ENCODE measurements around the gene ARFGEF3. TPM values are rescaled to one million over a fixed set of nuclear protein-coding genes. Genes with fewer than 3 reads are reported as not detected.
"Not testable (repeated sequence)": the region's sequence is repeated elsewhere in the genome, so short reads cannot be mapped to it uniquely, and the experiment has no call there.

Gene ARFGEF3, protein sequence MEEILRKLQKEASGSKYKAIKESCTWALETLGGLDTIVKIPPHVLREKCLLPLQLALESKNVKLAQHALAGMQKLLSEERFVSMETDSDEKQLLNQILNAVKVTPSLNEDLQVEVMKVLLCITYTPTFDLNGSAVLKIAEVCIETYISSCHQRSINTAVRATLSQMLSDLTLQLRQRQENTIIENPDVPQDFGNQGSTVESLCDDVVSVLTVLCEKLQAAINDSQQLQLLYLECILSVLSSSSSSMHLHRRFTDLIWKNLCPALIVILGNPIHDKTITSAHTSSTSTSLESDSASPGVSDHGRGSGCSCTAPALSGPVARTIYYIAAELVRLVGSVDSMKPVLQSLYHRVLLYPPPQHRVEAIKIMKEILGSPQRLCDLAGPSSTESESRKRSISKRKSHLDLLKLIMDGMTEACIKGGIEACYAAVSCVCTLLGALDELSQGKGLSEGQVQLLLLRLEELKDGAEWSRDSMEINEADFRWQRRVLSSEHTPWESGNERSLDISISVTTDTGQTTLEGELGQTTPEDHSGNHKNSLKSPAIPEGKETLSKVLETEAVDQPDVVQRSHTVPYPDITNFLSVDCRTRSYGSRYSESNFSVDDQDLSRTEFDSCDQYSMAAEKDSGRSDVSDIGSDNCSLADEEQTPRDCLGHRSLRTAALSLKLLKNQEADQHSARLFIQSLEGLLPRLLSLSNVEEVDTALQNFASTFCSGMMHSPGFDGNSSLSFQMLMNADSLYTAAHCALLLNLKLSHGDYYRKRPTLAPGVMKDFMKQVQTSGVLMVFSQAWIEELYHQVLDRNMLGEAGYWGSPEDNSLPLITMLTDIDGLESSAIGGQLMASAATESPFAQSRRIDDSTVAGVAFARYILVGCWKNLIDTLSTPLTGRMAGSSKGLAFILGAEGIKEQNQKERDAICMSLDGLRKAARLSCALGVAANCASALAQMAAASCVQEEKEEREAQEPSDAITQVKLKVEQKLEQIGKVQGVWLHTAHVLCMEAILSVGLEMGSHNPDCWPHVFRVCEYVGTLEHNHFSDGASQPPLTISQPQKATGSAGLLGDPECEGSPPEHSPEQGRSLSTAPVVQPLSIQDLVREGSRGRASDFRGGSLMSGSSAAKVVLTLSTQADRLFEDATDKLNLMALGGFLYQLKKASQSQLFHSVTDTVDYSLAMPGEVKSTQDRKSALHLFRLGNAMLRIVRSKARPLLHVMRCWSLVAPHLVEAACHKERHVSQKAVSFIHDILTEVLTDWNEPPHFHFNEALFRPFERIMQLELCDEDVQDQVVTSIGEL (N-terminal part only)
- 1.8 TPM for polyA plus RNA-seq (2013, experiment 1 of 4)
- polyA plus RNA-seq (2013, experiment 2 of 4) = 1.4 TPM
- polyA plus RNA-seq (2013, experiment 3 of 4) = 1.0 TPM
- 1.1 TPM for polyA plus RNA-seq (2013, experiment 4 of 4)

GRCh38 chr6:138161338-138162110, at the start of gene ARFGEF3:
TSS of gene ARFGEF3 (plus strand) at chr6:138161939. CDS start at chr6:138162087, 148 bp downstream.
- H3K36me3 ChIP-seq (ENCODE audit: control insufficient read depth, insufficient read depth, low read length) = no peaks in the 10 kb centered on the region
- H3K27me3 ChIP-seq (ENCODE audit: control insufficient read depth, insufficient read depth, low read length, poor library complexity, severe bottlenecking) = peaks cover 38% of the 10 kb centered on the region
- no peak within 1 kb of the TSS for H3K27ac ChIP-seq (ENCODE audit: insufficient read depth, low read depth, low read length, poor library complexity, severe bottlenecking)
- 0% methylated on average over 93 of the region's 93 CpGs for WGBS, 2 experiments
- H3K4me3 ChIP-seq (ENCODE audit: insufficient read depth, low read depth, low read length) = peak within 1 kb of the TSS; percentile 63
- no peaks in the 10 kb centered on the region for H3K9me3 ChIP-seq (ENCODE audit: control insufficient read depth, low read length)
- peaks cover 9% of the 10 kb centered on the region for H3K4me1 ChIP-seq (ENCODE audit: control insufficient read depth, insufficient read depth, low read length)

GRCh38 chr6:138113588-138114210, 48.0 kb upstream of the ARFGEF3 start:
- peaks cover 6% of the 10 kb centered on the region for H3K27me3 ChIP-seq (ENCODE audit: control insufficient read depth, insufficient read depth, low read length, poor library complexity, severe bottlenecking)
- no peak overlapping the region for H3K4me3 ChIP-seq (ENCODE audit: insufficient read depth, low read depth, low read length)
- H3K27ac ChIP-seq (ENCODE audit: insufficient read depth, low read depth, low read length, poor library complexity, severe bottlenecking) = no peak overlapping the region
- no peaks in the 10 kb centered on the region for H3K9me3 ChIP-seq (ENCODE audit: control insufficient read depth, low read length)
- no peaks in the 10 kb centered on the region for H3K36me3 ChIP-seq (ENCODE audit: control insufficient read depth, insufficient read depth, low read length)
- WGBS, 2 experiments = 92 to 99% methylated on average over 3 of the region's 3 CpGs
- no peaks in the 10 kb centered on the region for H3K4me1 ChIP-seq (ENCODE audit: control insufficient read depth, insufficient read depth, low read length)

DNA sequence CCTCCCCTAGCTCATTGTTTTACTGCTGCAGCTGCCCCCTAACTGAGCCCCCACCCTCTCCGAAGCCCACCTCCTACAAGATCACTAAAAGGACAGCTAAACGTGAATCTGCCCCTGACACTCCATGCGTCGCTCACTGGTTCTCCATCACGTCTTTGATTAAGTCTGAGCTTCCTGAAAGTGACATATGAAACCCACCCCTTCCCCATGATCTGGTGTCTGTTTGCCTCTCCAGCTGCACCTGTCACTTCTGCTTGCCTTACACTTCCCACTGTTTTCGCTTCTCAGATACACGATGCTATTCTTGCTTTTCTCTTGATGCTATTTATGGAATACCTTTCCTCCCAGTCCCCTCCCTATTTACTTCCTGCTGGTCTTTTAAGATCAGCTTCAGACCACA, 46.5 kb upstream of the ARFGEF3 start:
- no peaks in the 10 kb centered on the region for H3K9me3 ChIP-seq (ENCODE audit: control insufficient read depth, low read length)
- no peaks in the 10 kb centered on the region for H3K4me1 ChIP-seq (ENCODE audit: control insufficient read depth, insufficient read depth, low read length)
- H3K27me3 ChIP-seq (ENCODE audit: control insufficient read depth, insufficient read depth, low read length, poor library complexity, severe bottlenecking) = no peaks in the 10 kb centered on the region
- no peaks in the 10 kb centered on the region for H3K36me3 ChIP-seq (ENCODE audit: control insufficient read depth, insufficient read depth, low read length)
- WGBS, 2 experiments = 71 to 77% methylated on average over 7 of the region's 7 CpGs
- H3K27ac ChIP-seq (ENCODE audit: insufficient read depth, low read depth, low read length, poor library complexity, severe bottlenecking) = no peak overlapping the region
- no peak overlapping the region for H3K4me3 ChIP-seq (ENCODE audit: insufficient read depth, low read depth, low read length)

DNA sequence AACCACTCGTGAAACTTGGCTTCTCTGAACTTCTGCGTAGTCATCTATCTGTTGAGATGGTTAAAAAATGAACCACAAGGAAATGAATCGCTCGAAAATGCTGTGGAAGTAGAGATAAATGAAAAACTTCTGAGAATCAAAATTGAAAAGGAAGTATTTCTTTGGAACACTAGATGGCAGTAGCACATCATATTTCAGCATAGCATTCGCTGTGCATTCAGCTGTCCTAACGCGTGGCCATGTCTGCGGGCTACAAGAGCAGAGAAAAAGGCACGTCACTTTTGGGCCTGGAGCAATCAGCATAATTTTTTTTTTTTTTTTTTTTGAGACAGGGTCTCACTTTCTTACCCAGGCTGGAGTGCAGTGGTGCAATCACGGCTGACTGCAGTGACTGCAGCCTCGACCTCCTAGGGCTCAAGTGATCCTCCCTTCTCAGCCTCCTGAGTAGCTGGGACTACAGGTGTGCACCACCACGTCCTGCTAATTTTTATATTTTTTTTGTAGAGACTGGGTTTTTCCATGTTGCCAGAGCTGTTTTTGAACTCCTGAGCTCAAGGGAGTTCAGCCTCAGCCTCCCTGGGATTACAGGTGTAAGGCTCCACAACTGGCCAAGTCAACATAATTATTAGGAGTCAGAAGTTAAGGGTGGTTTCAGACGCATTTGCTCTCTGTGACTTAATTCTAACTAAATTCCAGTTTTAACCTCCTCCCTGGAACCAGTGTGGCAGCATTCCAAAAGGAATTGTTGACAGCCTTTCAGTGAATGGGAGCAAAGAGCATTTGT, 45.7 kb upstream of the ARFGEF3 start:
- no peak overlapping the region for H3K27ac ChIP-seq (ENCODE audit: insufficient read depth, low read depth, low read length, poor library complexity, severe bottlenecking)
- H3K9me3 ChIP-seq (ENCODE audit: control insufficient read depth, low read length) = no peaks in the 10 kb centered on the region
- H3K4me3 ChIP-seq (ENCODE audit: insufficient read depth, low read depth, low read length) = no peak overlapping the region
- H3K4me1 ChIP-seq (ENCODE audit: control insufficient read depth, insufficient read depth, low read length) = no peaks in the 10 kb centered on the region
- H3K36me3 ChIP-seq (ENCODE audit: control insufficient read depth, insufficient read depth, low read length) = no peaks in the 10 kb centered on the region
- 37 to 42% methylated on average over 12 to 13 of the region's 13 CpGs for WGBS, 2 experiments
- no peaks in the 10 kb centered on the region for H3K27me3 ChIP-seq (ENCODE audit: control insufficient read depth, insufficient read depth, low read length, poor library complexity, severe bottlenecking)

DNA sequence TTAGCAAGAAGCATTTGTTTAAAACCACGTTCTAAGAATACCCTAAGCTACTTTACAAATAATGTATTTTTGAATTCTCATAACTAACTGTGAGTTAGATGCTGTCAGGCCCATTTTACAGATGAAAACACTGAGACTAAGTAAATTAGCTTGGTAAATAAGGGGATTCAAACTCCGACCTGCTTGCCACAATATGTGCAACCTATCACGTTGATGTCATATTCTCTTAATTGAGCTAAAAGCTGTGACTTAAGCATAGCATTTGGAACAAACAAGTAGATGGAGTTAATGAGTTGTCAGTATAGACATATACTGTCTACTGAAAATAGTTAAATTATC, 45.1 kb upstream of the ARFGEF3 start:
- H3K27ac ChIP-seq (ENCODE audit: insufficient read depth, low read depth, low read length, poor library complexity, severe bottlenecking) = no peak overlapping the region
- no peaks in the 10 kb centered on the region for H3K9me3 ChIP-seq (ENCODE audit: control insufficient read depth, low read length)
- H3K4me3 ChIP-seq (ENCODE audit: insufficient read depth, low read depth, low read length) = no peak overlapping the region
- 94 to 98% methylated on average over 2 to 3 of the region's 3 CpGs for WGBS, 2 experiments
- no peaks in the 10 kb centered on the region for H3K27me3 ChIP-seq (ENCODE audit: control insufficient read depth, insufficient read depth, low read length, poor library complexity, severe bottlenecking)
- no peaks in the 10 kb centered on the region for H3K36me3 ChIP-seq (ENCODE audit: control insufficient read depth, insufficient read depth, low read length)
- H3K4me1 ChIP-seq (ENCODE audit: control insufficient read depth, insufficient read depth, low read length) = no peaks in the 10 kb centered on the region

DNA sequence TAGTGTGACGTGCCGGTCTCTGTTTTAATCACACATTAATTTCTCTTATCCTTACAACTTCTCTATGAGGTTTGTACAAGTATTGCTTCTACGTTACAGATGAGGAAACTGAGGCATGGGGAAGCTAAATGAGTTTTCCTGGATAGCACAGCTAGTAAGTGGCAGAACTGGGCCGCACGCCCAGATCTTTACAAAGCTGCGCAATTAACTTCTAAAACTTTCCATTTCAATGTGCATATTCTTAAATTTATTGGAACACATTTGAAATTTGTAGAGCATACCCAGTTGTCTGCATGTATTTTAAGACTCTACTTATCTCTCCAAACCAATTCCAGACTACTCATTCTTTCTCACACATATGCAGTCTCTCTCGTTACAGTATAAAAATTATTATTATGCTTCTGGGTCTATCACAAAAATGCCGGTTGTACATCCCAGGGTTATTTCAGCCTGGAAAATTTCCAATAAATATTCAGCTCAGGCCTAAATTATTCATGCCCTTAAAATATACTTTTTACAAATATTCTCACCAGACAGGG, 44.3 kb upstream of the ARFGEF3 start:
- Histone ChIP-seq H3K9me3 (ENCODE audit: control insufficient read depth, low read length) (no peaks in the 10 kb centered on the region), H3K27me3 (ENCODE audit: control insufficient read depth, insufficient read depth, low read length, poor library complexity, severe bottlenecking) (no peaks in the 10 kb centered on the region), H3K4me1 (ENCODE audit: control insufficient read depth, insufficient read depth, low read length) (no peaks in the 10 kb centered on the region), H3K4me3 (ENCODE audit: insufficient read depth, low read depth, low read length) (no peak overlapping the region), H3K27ac (ENCODE audit: insufficient read depth, low read depth, low read length, poor library complexity, severe bottlenecking) (no peak overlapping the region), H3K36me3 (ENCODE audit: control insufficient read depth, insufficient read depth, low read length) (no peaks in the 10 kb centered on the region)
- WGBS, 2 experiments = 96 to 97% methylated on average over 5 to 8 of the region's 8 CpGs

GRCh38 chr6:138119229-138119628, 42.5 kb upstream of the ARFGEF3 start:
- H3K36me3 ChIP-seq (ENCODE audit: control insufficient read depth, insufficient read depth, low read length); H3K4me1 ChIP-seq (ENCODE audit: control insufficient read depth, insufficient read depth, low read length); H3K27ac ChIP-seq (ENCODE audit: insufficient read depth, low read depth, low read length, poor library complexity, severe bottlenecking); H3K4me3 ChIP-seq (ENCODE audit: insufficient read depth, low read depth, low read length); H3K27me3 ChIP-seq (ENCODE audit: control insufficient read depth, insufficient read depth, low read length, poor library complexity, severe bottlenecking); H3K9me3 ChIP-seq (ENCODE audit: control insufficient read depth, low read length): not testable (repeated sequence)
- 91 to 92% methylated on average over 1 of the region's 1 CpG for WGBS, 2 experiments

GRCh38 chr6:138119976-138120375, 41.8 kb upstream of the ARFGEF3 start:
- no peaks in the 10 kb centered on the region for H3K36me3 ChIP-seq (ENCODE audit: control insufficient read depth, insufficient read depth, low read length)
- no peak overlapping the region for H3K4me3 ChIP-seq (ENCODE audit: insufficient read depth, low read depth, low read length)
- H3K27ac ChIP-seq (ENCODE audit: insufficient read depth, low read depth, low read length, poor library complexity, severe bottlenecking) = no peak overlapping the region
- no peaks in the 10 kb centered on the region for H3K27me3 ChIP-seq (ENCODE audit: control insufficient read depth, insufficient read depth, low read length, poor library complexity, severe bottlenecking)
- H3K4me1 ChIP-seq (ENCODE audit: control insufficient read depth, insufficient read depth, low read length) = no peaks in the 10 kb centered on the region
- no peaks in the 10 kb centered on the region for H3K9me3 ChIP-seq (ENCODE audit: control insufficient read depth, low read length)

Measured in ectodermal cell (in vitro differentiated cells).